ENCODE measurements around the gene MBD2.
"Not testable (repeated sequence)": the region's sequence is repeated elsewhere in the genome, so short reads cannot be mapped to it uniquely, and the experiment has no call there.

Gene MBD2, protein sequence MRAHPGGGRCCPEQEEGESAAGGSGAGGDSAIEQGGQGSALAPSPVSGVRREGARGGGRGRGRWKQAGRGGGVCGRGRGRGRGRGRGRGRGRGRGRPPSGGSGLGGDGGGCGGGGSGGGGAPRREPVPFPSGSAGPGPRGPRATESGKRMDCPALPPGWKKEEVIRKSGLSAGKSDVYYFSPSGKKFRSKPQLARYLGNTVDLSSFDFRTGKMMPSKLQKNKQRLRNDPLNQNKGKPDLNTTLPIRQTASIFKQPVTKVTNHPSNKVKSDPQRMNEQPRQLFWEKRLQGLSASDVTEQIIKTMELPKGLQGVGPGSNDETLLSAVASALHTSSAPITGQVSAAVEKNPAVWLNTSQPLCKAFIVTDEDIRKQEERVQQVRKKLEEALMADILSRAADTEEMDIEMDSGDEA

DNA sequence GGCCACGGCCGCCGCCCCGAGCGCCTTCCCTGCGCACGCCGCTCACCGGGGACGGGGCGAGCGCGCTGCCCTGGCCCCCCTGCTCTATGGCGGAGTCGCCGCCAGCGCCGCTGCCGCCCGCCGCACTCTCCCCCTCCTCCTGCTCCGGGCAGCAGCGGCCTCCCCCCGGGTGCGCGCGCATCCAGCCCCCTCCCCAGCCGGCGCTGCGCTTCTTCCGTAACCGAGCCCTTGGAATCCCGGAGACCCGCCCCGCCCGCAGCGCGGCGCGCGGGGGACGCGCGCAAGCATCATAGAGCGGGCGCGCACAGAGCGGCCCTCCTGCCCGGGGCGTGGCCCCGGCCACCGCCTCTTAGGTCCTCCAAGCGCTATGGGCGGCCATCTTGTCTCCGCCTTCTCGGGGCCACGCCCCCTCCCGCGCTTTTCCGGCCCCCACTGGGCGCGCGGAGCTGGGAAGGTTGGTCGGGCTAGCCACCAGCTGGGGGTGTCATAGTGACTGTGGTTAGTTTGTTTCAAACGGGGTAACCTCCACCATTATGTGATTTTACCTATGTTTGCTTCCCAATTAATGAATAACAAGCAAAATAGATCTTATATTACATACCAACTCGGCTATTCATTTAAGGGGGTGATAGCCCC is at the start of gene MBD2:
MBD2 (minus strand) TSS at position 291 of the 636 bp plus-strand sequence; CDS start at position 181, 110 bp downstream.
- DNase-seq (ENCODE audit: low spot score) = peak; percentile 94

DNA sequence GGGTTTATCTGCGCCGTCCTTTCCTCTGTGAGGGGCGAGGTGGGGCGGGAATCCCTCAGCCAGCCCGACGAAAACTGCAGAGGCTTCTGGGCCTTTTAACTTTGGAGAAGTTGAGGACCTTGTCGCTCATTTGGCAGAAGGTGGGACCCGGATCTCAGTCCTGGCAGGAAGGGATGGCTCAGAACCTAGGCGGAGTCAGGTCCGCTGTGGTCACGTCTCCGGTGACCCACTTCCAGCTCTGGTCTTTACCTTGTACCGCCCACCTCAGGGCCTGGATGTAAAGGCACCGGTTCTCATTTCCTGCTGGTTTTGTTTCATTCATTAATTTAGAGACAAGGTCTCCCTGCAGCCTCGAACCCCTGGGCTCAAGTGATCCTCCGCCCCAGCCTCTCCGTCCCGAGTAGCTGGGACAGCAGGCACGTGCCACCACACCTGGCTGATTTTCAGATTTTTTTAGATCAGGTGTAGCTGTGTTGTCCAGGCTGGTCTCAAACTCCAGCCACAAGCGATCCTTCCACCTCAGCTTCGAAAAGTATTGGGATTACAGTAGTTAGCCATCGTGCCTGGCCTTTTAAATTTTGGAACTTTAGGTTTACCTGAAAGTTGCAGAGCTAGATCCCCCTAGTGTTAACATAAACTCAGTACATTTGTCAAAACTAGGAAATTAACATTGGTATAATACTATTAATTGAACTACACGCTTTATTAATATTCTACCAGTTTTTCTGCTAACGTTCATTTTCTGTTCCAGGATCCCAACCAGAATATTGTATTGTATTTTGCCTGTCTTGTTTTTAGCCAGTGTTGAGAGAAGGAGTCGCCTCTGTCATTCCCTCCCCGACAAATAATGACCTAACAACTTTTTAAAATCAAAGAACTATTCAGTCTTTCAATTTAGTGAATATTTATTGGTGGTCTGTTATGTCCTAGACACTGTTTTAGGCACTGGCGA is 45.7 kb upstream of the MBD2 start:
- DNase-seq (ENCODE audit: low spot score) = peak; percentile 76

GRCh38 chr18:54268751-54269150 is 44.3 kb upstream of the MBD2 start:
- DNase-seq (ENCODE audit: low spot score) = no peak

- DNase-seq (ENCODE audit: low spot score) = no peak
Observed at GRCh38 chr18:54267701-54268100, 43.2 kb upstream of the MBD2 start.

DNA sequence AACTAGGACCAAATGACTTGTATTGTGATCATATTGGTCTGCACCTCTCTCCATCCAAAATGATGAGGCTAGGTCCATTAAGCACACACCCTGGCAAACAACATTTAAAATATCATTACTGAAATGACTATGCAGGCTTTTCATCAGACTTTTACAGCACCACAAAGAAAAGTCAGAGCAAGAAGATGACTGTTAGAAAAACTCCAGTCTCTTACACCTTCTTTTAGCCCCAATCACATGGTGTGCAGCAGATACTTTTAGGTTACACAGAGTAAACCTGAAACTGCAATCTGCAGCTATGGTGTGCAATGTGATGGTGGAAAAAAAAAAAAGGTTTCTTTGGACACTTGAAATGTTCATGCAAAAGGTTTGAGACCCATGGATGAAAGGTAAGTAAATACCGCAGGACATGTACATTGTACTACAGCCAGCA is 39.5 kb upstream of the MBD2 start:
- DNase-seq (ENCODE audit: low spot score) = no peak

GRCh38 chr18:54261894-54262293 is 37.4 kb upstream of the MBD2 start:
- DNase-seq (ENCODE audit: low spot score) = no peak

GRCh38 chr18:54260396-54261072 is 36.1 kb upstream of the MBD2 start:
- DNase-seq (ENCODE audit: low spot score) = no peak

DNA sequence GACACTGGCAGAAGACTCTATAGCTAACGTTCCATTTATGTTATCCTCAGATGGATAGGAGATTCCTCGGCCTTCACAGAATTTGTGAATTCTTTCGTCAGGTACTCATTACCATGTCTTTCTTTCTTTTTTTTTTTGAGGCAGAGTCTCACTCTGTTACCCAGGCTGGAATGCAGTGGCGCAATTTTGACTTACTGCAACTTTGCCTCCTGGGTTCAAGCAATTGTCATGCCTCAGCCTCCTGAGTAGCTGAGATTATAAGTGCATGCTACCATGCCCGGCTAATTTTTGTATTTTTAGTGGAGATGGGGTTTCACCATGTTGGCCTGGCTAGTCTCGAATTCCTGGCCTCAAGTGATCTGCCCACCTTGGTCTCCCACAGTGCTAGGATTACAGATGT is 33.3 kb upstream of the MBD2 start:
- DNase-seq (ENCODE audit: low spot score) = not testable (repeated sequence)

GRCh38 chr18:54257015-54257414 is 32.5 kb upstream of the MBD2 start:
- DNase-seq (ENCODE audit: low spot score) = no peak

DNA sequence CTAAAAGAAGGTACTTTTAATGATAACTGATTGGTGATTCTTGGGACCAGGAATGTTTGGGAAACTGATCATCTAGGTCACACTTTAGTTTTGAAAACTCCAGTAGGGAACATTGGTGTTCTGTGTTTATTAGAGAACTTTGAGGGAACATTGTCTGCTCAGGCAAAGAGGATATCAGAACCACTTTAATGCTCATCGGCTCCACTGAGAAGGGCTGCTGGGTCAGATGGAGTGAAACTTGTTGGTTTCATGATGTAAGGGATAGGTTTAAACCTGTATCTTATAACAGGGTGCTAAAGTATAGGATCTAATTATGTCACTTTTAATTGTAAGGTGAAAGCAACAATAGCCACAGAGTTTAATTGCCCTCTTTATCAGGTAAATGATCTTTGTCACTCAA is 30.7 kb upstream of the MBD2 start:
- no peak for DNase-seq (ENCODE audit: low spot score)

GRCh38 chr18:54254265-54254758 is 29.8 kb upstream of the MBD2 start:
- DNase-seq (ENCODE audit: low spot score) = peak; percentile 34

- DNase-seq (ENCODE audit: low spot score) = no peak
Observed at GRCh38 chr18:54251606-54252390, 27.3 kb upstream of the MBD2 start.

GRCh38 chr18:54250846-54251261 is 26.4 kb upstream of the MBD2 start:
- no peak for DNase-seq (ENCODE audit: low spot score)

- no peak for DNase-seq (ENCODE audit: low spot score)
Observed at GRCh38 chr18:54247511-54248175, 23.2 kb upstream of the MBD2 start.

GRCh38 chr18:54242327-54242726 is 17.9 kb upstream of the MBD2 start:
- DNase-seq (ENCODE audit: low spot score) = no peak

- DNase-seq (ENCODE audit: low spot score) = no peak
Observed at GRCh38 chr18:54241483-54241882, 17.0 kb upstream of the MBD2 start.

- DNase-seq (ENCODE audit: low spot score) = no peak
Observed at GRCh38 chr18:54240629-54241107, 16.2 kb upstream of the MBD2 start.

DNA sequence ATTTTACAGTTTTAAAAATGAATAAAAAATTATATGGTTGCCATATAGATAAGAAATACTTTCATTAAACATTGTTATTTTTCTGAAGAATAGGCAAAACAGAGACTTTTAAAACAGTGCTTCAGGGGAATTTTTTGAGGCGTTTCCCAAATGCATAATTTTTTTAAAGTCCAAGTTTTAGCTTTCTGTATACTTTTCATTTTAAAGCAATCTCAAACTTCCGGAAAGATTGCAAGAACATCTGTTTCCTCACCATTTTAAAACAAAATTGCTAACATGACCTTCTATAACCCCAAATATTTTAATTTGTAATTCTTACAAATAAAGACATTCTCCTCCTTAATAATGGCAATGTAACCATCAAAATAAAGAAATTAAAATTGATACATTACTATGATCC is 15.1 kb upstream of the MBD2 start:
- DNase-seq (ENCODE audit: low spot score) = no peak

DNA sequence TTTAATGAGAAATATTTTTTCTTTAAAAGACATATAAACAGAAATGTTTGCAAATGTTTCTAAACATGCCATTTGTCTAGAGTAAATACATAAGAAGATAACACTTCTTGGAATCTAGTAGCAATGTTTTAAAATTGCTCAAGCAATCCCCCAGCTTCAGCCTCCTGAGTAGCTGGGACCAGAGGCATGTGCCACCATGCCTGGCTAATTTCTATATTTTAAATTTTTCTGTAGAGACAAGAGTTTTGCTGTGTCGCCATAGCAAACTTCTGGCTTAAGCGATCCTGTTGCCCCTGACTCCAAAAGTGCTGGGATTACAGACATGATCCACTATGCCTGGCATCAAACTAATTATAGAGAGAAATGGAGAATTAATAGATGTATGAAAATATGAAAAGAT is 14.6 kb upstream of the MBD2 start:
- no peak for DNase-seq (ENCODE audit: low spot score)
